ENCODE results near the gene CFAP206.

DNA sequence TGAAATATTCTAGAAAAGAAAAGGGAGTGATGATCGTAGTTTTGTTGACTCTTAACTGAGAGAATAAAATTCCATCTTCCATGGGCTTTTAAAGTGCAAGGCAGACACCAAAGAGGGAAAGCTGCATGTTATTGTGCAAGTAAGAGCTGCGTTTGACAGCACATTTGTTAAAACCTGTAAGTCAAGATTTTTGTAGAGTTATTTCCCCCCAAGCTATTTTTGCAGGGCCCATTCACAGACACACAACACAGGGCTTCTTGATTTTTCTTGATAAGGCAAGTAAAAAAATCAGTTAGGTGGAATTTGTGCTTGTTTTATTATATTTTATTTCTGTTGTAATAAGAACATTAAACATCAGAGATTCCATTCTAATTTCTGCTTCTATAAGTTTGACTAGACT is 13.8 kb downstream of the CFAP206 start:
- no peak for TF ChIP-seq FOXK2 (IDR thresholded peaks at IDR 0.05)
- no peak for TF ChIP-seq HDGF (IDR thresholded peaks at IDR 0.05; ENCODE audit: borderline replicate concordance)
- TF ChIP-seq TARDBP (IDR thresholded peaks at IDR 0.05) = no peak
- no peak for TF ChIP-seq ELF4 (IDR thresholded peaks at IDR 0.05)
